Endothelial cell (in vitro differentiated cells): Measurements from ENCODE around the gene PCDHGA1. TPM values are rescaled to one million over a fixed set of nuclear protein-coding genes. Genes with fewer than 3 reads are reported as not detected.

Source experiments
- DNase-seq: peaks from one replicate; pipeline ENCODE4 v3.0.0; 2021; ENCODE audit warnings: low spot score
- H3K27ac Mint-ChIP-seq: one replicate; pipeline ENCODE4 v1.8.0; 2021; ENCODE audit warnings: mixed read lengths, inconsistent platforms; ENCODE audit not compliant: unreplicated experiment
- H3K27me3 Mint-ChIP-seq: one replicate; pipeline ENCODE4 v1.8.0; 2021; ENCODE audit warnings: mild to moderate bottlenecking, moderate library complexity, mixed read lengths, inconsistent platforms; ENCODE audit not compliant: unreplicated experiment
- H3K36me3 Mint-ChIP-seq: one replicate; pipeline ENCODE4 v1.8.0; 2021; ENCODE audit warnings: mild to moderate bottlenecking, low read depth, mixed read lengths, inconsistent platforms; ENCODE audit not compliant: unreplicated experiment
- H3K4me1 Mint-ChIP-seq: one replicate; pipeline ENCODE4 v1.8.0; 2021; ENCODE audit warnings: mild to moderate bottlenecking, mixed read lengths, inconsistent platforms; ENCODE audit not compliant: unreplicated experiment
- H3K4me3 Mint-ChIP-seq: one replicate; pipeline ENCODE4 v1.8.0; 2021; ENCODE audit warnings: mild to moderate bottlenecking, mixed read lengths, inconsistent platforms; ENCODE audit not compliant: unreplicated experiment
- H3K9me3 Mint-ChIP-seq: one replicate; pipeline ENCODE4 v1.8.0; 2021; ENCODE audit warnings: mixed read lengths, inconsistent platforms; ENCODE audit not compliant: unreplicated experiment
- CTCF ChIP-seq: fragments of 200-600 bp; sonication (generic); IDR thresholded peaks from one replicate; pipeline ENCODE4 v1.5.0; 2021; ENCODE audit warnings: antibody characterized with exemption; ENCODE audit not compliant: unreplicated experiment
- total RNA-seq: library from RNA; stranded (reverse); fragmentation: NEBNext Ultra II Directional; extraction: Animal tissue kit (Norgen Biotek cat#: 25700); gene quantifications from one replicate; pipeline ENCODE4 v1.2.1, GENCODE V29; 2021; ENCODE audit not compliant: unreplicated experiment

PCDHGA1 gene
- total RNA-seq, 1 donor from 2014 or later, result 1.4 TPM

- H3K4me1 Mint-ChIP-seq, result peaks cover 62% of the 10 kb centered on the region
- peaks cover 53% of the 10 kb centered on the region for H3K36me3 Mint-ChIP-seq
- peak overlapping the region; percentile 93 for H3K27ac Mint-ChIP-seq
- H3K4me3 Mint-ChIP-seq, result no peak overlapping the region
- peaks cover 24% of the 10 kb centered on the region for H3K27me3 Mint-ChIP-seq
- no peak for TF ChIP-seq CTCF
- DNase-seq, result no peak
- no peaks in the 10 kb centered on the region for H3K9me3 Mint-ChIP-seq
Measured at GRCh38 chr5:141514330-141515133, 184.2 kb downstream of the PCDHGA1 start.

- peak overlapping the region; percentile 85 for H3K27ac Mint-ChIP-seq
Measured at GRCh38 chr5:141515141-141515540, 184.8 kb downstream of the PCDHGA1 start.

GRCh38 chr5:141515946-141516671 is 185.8 kb downstream of the PCDHGA1 start:
- Mint-ChIP-seq H3K4me3 (peak overlapping the region; percentile 40), H3K36me3 (peaks cover 55% of the 10 kb centered on the region), H3K9me3 (no peaks in the 10 kb centered on the region), H3K27ac (no peak overlapping the region), H3K27me3 (peaks cover 22% of the 10 kb centered on the region), H3K4me1 (peaks cover 71% of the 10 kb centered on the region)
- DNase-seq, result no peak
- TF ChIP-seq CTCF, result no peak

More at GRCh38 chr5:141515141-141515540, 184.8 kb downstream of the PCDHGA1 start:
- H3K4me1 Mint-ChIP-seq, result peaks cover 63% of the 10 kb centered on the region
- TF ChIP-seq CTCF, result no peak
- peaks cover 53% of the 10 kb centered on the region for H3K36me3 Mint-ChIP-seq
- H3K9me3 Mint-ChIP-seq, result no peaks in the 10 kb centered on the region
- no peak for DNase-seq
- peaks cover 22% of the 10 kb centered on the region for H3K27me3 Mint-ChIP-seq
- no peak overlapping the region for H3K4me3 Mint-ChIP-seq

- Mint-ChIP-seq H3K36me3 (peaks cover 55% of the 10 kb centered on the region), H3K4me3 (peak overlapping the region; percentile 66), H3K9me3 (no peaks in the 10 kb centered on the region), H3K27me3 (peaks cover 17% of the 10 kb centered on the region), H3K27ac (no peak overlapping the region), H3K4me1 (peaks cover 72% of the 10 kb centered on the region)
- DNase-seq, result no peak
- TF ChIP-seq CTCF, result no peak
Measured at GRCh38 chr5:141516672-141517025, 186.3 kb downstream of the PCDHGA1 start.

- TF ChIP-seq CTCF, result no peak
- H3K27me3 Mint-ChIP-seq, result peaks cover 16% of the 10 kb centered on the region
- H3K27ac Mint-ChIP-seq, result no peak overlapping the region
- DNase-seq, result no peak
- H3K9me3 Mint-ChIP-seq, result no peaks in the 10 kb centered on the region
- peaks cover 52% of the 10 kb centered on the region for H3K36me3 Mint-ChIP-seq
- peaks cover 75% of the 10 kb centered on the region for H3K4me1 Mint-ChIP-seq
- H3K4me3 Mint-ChIP-seq, result peak overlapping the region; percentile 50
Measured at GRCh38 chr5:141517312-141517711, 187.0 kb downstream of the PCDHGA1 start.
